MM.1S (cell line): ENCODE measurements around the gene CT45A10.
A peak's percentile ranks its signal among the peaks of the same experiment; 100 is the strongest.

ENCODE experiments used
- DNase-seq: peaks from one replicate; pipeline ENCODE4 v3.0.0-alpha.2; 2015
- H2AFZ ChIP-seq: fragments of 300-600 bp; sonication (generic); 2 replicates; pipeline ENCODE4 v1.6.0; 2016; ENCODE audit warnings: antibody characterized with exemption, low read length
- H3F3A ChIP-seq: fragments of 300-600 bp; sonication (generic); 2 replicates; pipeline ENCODE4 v1.6.1; 2016; ENCODE audit warnings: mild to moderate bottlenecking, antibody characterized with exemption, low read length, moderate library complexity, mixed read lengths; ENCODE audit not compliant: insufficient read depth
- H3K27ac ChIP-seq: fragments of 300-600 bp; sonication (generic); 2 replicates; pipeline ENCODE4 v1.5.1; 2016; ENCODE audit warnings: mild to moderate bottlenecking, low read length
- H3K27me3 ChIP-seq: fragments of 300-600 bp; sonication (generic); replicated peaks from 2 replicates; pipeline ENCODE4 v1.6.0; 2016; ENCODE audit warnings: low read length; ENCODE audit not compliant: insufficient read depth
- H3K36me3 ChIP-seq: fragments of 300-600 bp; sonication (generic); replicated peaks from 2 replicates; pipeline ENCODE4 v1.6.1; 2016; ENCODE audit warnings: mild to moderate bottlenecking, low read length, mixed read lengths; ENCODE audit not compliant: insufficient read depth
- H3K4me1 ChIP-seq: fragments of 300-600 bp; sonication (generic); 2 replicates; pipeline ENCODE4 v1.6.1; 2016; ENCODE audit warnings: low read length, mixed read lengths
- H3K4me2 ChIP-seq: fragments of 300-600 bp; sonication (generic); 2 replicates; pipeline ENCODE4 v1.6.0; 2016; ENCODE audit warnings: low read depth, low read length
- H3K4me3 ChIP-seq: fragments of 300-600 bp; sonication (generic); 2 replicates; pipeline ENCODE4 v1.5.1; 2016; ENCODE audit warnings: low read length, mixed read lengths
- H3K79me2 ChIP-seq: fragments of 300-600 bp; sonication (generic); 2 replicates; pipeline ENCODE4 v1.6.1; 2016; ENCODE audit warnings: mixed run types, low read length, mixed read lengths
- H3K9ac ChIP-seq: fragments of 300-600 bp; sonication (generic); 2 replicates; pipeline ENCODE4 v1.6.1; 2016; ENCODE audit warnings: low read length, mixed read lengths
- H3K9me2 ChIP-seq: fragments of 300-600 bp; sonication (generic); replicated peaks from 2 replicates; pipeline ENCODE4 v1.6.1; 2016; ENCODE audit warnings: mild to moderate bottlenecking, low read length, mixed read lengths; ENCODE audit not compliant: insufficient read depth
- H3K9me3 ChIP-seq: fragments of 300-600 bp; sonication (generic); replicated peaks from 2 replicates; pipeline ENCODE4 v1.6.1; 2016; ENCODE audit warnings: mild to moderate bottlenecking, low read length, mixed read lengths; ENCODE audit not compliant: insufficient read depth
- H4K20me1 ChIP-seq: fragments of 300-600 bp; sonication (generic); 2 replicates; pipeline ENCODE4 v1.6.1; 2016; ENCODE audit warnings: mild to moderate bottlenecking, low read length, moderate library complexity, mixed read lengths; ENCODE audit not compliant: insufficient read depth
- EZH2 ChIP-seq: fragments of 300-600 bp; sonication (generic); optimal IDR thresholded peaks from 2 replicates; pipeline ENCODE3; 2017; ENCODE audit warnings: low read depth, mild to moderate bottlenecking, antibody characterized with exemption, low read length, mixed read lengths
- EZH2phosphoT487 ChIP-seq: fragments of 300-600 bp; sonication (generic); IDR thresholded peaks from 2 replicates; pipeline ENCODE4 v1.6.1; 2018; ENCODE audit warnings: antibody characterized with exemption, low read length
- TF ChIP-seq, protein P1 (sequence below): fragments of 300-600 bp; sonication (generic); IDR thresholded peaks from 2 replicates; pipeline ENCODE4 v1.5.1; 2016; ENCODE audit warnings: antibody characterized with exemption, low read length, mixed read lengths

The CT45A10 gene, protein sequence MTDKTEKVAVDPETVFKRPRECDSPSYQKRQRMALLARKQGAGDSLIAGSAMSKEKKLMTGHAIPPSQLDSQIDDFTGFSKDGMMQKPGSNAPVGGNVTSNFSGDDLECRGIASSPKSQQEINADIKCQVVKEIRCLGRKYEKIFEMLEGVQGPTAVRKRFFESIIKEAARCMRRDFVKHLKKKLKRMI

DNA sequence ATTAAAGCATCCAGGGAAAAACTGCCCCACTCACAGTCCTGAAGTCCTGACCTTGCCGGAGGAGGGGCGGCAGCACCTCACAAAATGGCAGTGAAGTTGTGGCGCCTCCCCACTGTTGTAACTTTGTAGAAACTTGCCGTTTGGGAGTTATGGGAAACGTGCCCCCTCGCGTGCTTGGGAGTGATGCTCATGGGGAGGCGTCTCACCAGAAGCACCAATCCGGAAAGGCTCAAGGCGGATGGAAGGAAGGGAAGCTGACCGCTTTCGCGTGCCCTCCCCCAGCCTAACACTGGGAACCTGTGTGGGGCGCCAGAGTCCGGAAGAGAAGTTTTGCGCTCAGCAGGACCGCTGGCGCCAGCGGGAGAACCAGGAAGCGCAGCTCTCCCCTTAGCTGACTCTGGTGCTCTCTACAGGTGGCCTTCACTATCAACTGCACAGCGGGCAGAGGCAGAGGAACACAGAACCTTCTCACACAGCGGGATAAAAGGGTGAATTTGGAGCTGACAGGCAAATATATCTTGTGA lies at the start of gene CT45A10, which contains the start of gene SAGE1:
Gene CT45A10, minus strand, starts transcription at position 151 of the 524 bp plus-strand sequence. CDS start 8,100 bp downstream, outside the sequence.
Gene SAGE1, plus strand, starts transcription at position 423 of the 524 bp plus-strand sequence. CDS start 2,527 bp downstream, outside the sequence.
- Histone ChIP-seq H3K4me1 (no peaks in the 10 kb centered on the region), H3K27ac (no peak within 1 kb of the TSS), H3K4me3 (no peak within 1 kb of the TSS), H4K20me1 (no peaks in the 10 kb centered on the region), H3K9me2 (no peaks in the 10 kb centered on the region), H3F3A (no peaks in the 10 kb centered on the region), H3K27me3 (no peaks in the 10 kb centered on the region), H3K36me3 (no peaks in the 10 kb centered on the region), H3K9me3 (no peaks in the 10 kb centered on the region), H3K4me2 (no peak within 1 kb of the TSS), H3K9ac (no peak within 1 kb of the TSS), H2AFZ (no peak within 1 kb of the TSS), H3K79me2 (no peaks in the 10 kb centered on the region)
- TF ChIP-seq, protein P1, sequence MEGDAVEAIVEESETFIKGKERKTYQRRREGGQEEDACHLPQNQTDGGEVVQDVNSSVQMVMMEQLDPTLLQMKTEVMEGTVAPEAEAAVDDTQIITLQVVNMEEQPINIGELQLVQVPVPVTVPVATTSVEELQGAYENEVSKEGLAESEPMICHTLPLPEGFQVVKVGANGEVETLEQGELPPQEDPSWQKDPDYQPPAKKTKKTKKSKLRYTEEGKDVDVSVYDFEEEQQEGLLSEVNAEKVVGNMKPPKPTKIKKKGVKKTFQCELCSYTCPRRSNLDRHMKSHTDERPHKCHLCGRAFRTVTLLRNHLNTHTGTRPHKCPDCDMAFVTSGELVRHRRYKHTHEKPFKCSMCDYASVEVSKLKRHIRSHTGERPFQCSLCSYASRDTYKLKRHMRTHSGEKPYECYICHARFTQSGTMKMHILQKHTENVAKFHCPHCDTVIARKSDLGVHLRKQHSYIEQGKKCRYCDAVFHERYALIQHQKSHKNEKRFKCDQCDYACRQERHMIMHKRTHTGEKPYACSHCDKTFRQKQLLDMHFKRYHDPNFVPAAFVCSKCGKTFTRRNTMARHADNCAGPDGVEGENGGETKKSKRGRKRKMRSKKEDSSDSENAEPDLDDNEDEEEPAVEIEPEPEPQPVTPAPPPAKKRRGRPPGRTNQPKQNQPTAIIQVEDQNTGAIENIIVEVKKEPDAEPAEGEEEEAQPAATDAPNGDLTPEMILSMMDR, result no peak
- TF ChIP-seq EZH2, result no peak
- TF ChIP-seq EZH2phosphoT487, result no peak
- DNase-seq, result no peak

DNA sequence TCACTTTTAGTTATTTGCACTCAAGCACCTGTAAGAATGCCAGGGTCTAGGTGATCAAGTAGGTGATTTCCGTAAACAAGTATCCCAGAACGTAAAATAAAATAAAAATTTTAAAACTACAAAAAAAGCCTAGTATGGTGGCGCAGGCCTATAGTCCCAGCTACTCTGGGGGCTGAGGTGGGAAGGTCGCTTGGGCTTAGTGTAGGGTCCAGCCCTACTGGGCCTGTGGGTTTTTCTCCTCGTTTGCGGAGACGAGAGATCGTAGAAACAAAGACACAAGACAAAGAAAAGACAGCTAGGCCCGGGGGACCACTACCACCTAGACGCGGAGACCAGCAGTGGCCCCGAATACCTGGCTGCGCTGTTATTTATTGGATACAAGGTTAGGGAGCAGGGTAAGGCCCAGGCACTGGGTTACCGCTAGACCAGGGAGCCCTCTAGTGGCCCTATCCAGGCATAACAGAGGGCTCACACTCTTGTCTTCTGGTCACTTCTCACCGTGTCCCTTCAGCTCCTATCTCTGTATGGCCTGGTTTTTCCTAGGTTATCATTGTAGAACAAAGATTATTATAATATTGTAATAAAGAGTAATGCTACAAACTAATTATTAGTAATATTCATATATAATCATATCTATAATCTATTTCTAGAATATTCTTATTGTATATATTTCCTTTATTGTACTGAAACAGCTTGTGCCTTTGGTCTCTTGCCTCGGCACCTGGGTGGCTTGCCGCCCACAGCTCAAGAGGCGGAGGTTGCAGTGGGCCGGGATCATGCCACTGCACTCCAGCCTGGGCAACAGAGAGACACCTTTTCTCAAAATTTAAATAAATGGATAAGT lies 38.6 kb upstream of the CT45A10 start:
- Histone ChIP-seq H3K79me2 (no peaks in the 10 kb centered on the region), H2AFZ (no peak overlapping the region), H3K4me1 (no peaks in the 10 kb centered on the region), H3K36me3 (no peaks in the 10 kb centered on the region), H3F3A (no peaks in the 10 kb centered on the region), H3K27me3 (no peaks in the 10 kb centered on the region), H3K4me3 (no peak overlapping the region), H3K4me2 (no peak overlapping the region), H3K9me2 (no peaks in the 10 kb centered on the region), H3K9ac (no peak overlapping the region), H3K27ac (no peak overlapping the region), H4K20me1 (no peaks in the 10 kb centered on the region), H3K9me3 (no peaks in the 10 kb centered on the region)
- peak; percentile 66 for DNase-seq
- TF ChIP-seq, protein P1, result peak; percentile 61
- TF ChIP-seq EZH2, result no peak

- Histone ChIP-seq H3K27me3 (no peaks in the 10 kb centered on the region), H3K79me2 (no peaks in the 10 kb centered on the region), H3K9ac (no peak overlapping the region), H2AFZ (no peak overlapping the region), H3K36me3 (no peaks in the 10 kb centered on the region), H3K9me3 (no peaks in the 10 kb centered on the region), H3K4me1 (no peaks in the 10 kb centered on the region), H3K4me3 (no peak overlapping the region), H4K20me1 (no peaks in the 10 kb centered on the region), H3K27ac (no peak overlapping the region), H3K4me2 (no peak overlapping the region), H3K9me2 (no peaks in the 10 kb centered on the region), H3F3A (no peaks in the 10 kb centered on the region)
- no peak for DNase-seq
- TF ChIP-seq EZH2, result no peak
- no peak for TF ChIP-seq EZH2phosphoT487
- TF ChIP-seq, protein P1, result no peak
Observed at GRCh38 chrX:135927897-135928296, 34.7 kb upstream of the CT45A10 start.
